ENCODE results near the gene EFNB1.

Gene EFNB1

GRCh38 chrX:68880846-68881552 is 52.2 kb downstream of the EFNB1 start:
- Histone ChIP-seq H3K4me1 (ENCODE audit: control insufficient read depth, insufficient read depth, low read length) (peaks cover 20% of the 10 kb centered on the region), H3K4me3 (ENCODE audit: insufficient read depth, low read depth, low read length) (no peak overlapping the region), H3K27me3 (ENCODE audit: control insufficient read depth, insufficient read depth, low read length, poor library complexity, severe bottlenecking) (no peaks in the 10 kb centered on the region), H3K9me3 (ENCODE audit: control insufficient read depth, low read length) (no peaks in the 10 kb centered on the region), H3K27ac (ENCODE audit: insufficient read depth, low read depth, low read length, poor library complexity, severe bottlenecking) (peak overlapping the region; percentile 26), H3K36me3 (ENCODE audit: control insufficient read depth, insufficient read depth, low read length) (no peaks in the 10 kb centered on the region)
- 6 to 7% methylated on average over 7 to 9 of the region's 9 CpGs for WGBS, 2 experiments

- no peaks in the 10 kb centered on the region for H3K27me3 ChIP-seq (ENCODE audit: control insufficient read depth, insufficient read depth, low read length, poor library complexity, severe bottlenecking)
- WGBS, 2 experiments, result 80 to 91% methylated on average over 5 of the region's 5 CpGs
These were observed 53.1 kb downstream of the EFNB1 start for GRCh38 chrX:68881911-68882310.

DNA sequence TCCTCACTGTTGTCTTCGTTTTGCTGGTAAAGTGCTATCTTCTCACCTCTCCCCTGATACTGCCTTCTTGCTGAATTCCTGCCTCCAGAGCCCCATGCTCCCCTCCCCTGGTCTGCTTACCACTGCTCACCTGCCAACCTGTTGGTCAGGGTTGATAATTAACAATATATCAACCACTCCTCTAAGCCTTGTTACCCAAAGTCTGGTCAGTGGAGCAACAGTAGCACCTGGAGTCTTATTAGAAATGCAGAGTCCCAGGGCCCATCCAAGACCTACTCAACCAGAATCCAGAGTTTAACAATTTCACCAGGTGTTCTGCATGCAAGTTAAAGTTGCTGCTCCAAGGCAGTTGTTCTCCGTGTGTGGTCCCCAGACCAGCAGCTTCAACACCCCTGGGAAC is 55.0 kb downstream of the EFNB1 start:
- Histone ChIP-seq H3K9me3 (ENCODE audit: control insufficient read depth, low read length) (no peaks in the 10 kb centered on the region), H3K27ac (ENCODE audit: insufficient read depth, low read depth, low read length, poor library complexity, severe bottlenecking) (no peak overlapping the region), H3K36me3 (ENCODE audit: control insufficient read depth, insufficient read depth, low read length) (no peaks in the 10 kb centered on the region), H3K4me3 (ENCODE audit: insufficient read depth, low read depth, low read length) (no peak overlapping the region), H3K27me3 (ENCODE audit: control insufficient read depth, insufficient read depth, low read length, poor library complexity, severe bottlenecking) (no peaks in the 10 kb centered on the region), H3K4me1 (ENCODE audit: control insufficient read depth, insufficient read depth, low read length) (peaks cover 20% of the 10 kb centered on the region)
- 68 to 69% methylated on average over 2 of the region's 2 CpGs for WGBS, 2 experiments

More at GRCh38 chrX:68881911-68882310, 53.1 kb downstream of the EFNB1 start:
- no peaks in the 10 kb centered on the region for H3K9me3 ChIP-seq (ENCODE audit: control insufficient read depth, low read length)
- H3K36me3 ChIP-seq (ENCODE audit: control insufficient read depth, insufficient read depth, low read length), result no peaks in the 10 kb centered on the region
- H3K4me3 ChIP-seq (ENCODE audit: insufficient read depth, low read depth, low read length), result no peak overlapping the region
- no peak overlapping the region for H3K27ac ChIP-seq (ENCODE audit: insufficient read depth, low read depth, low read length, poor library complexity, severe bottlenecking)
- H3K4me1 ChIP-seq (ENCODE audit: control insufficient read depth, insufficient read depth, low read length), result peaks cover 20% of the 10 kb centered on the region

DNA sequence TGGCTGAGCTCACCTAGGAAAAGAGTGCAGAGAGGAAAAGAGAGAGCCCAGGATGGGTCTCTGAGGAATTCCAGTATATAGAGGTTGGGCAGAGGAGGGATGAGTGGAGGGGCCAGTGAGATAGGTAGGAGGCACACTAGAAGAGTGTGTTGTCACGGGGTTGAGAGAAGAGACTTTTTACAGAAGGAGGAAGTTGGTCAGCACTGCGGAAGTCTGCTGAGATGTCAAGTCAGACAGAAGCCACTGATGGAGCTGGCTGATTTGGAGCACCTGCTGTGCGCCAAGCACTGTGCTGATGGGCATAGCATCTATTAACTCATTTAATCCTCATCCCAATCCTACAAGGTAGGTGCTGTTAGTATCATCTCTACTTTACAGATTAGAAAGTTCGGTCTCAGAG is 60.4 kb downstream of the EFNB1 start:
- H3K36me3 ChIP-seq (ENCODE audit: control insufficient read depth, insufficient read depth, low read length), result no peaks in the 10 kb centered on the region
- peaks cover 16% of the 10 kb centered on the region for H3K4me1 ChIP-seq (ENCODE audit: control insufficient read depth, insufficient read depth, low read length)
- H3K9me3 ChIP-seq (ENCODE audit: control insufficient read depth, low read length), result no peaks in the 10 kb centered on the region
- no peak overlapping the region for H3K27ac ChIP-seq (ENCODE audit: insufficient read depth, low read depth, low read length, poor library complexity, severe bottlenecking)
- H3K27me3 ChIP-seq (ENCODE audit: control insufficient read depth, insufficient read depth, low read length, poor library complexity, severe bottlenecking), result no peaks in the 10 kb centered on the region
- no peak overlapping the region for H3K4me3 ChIP-seq (ENCODE audit: insufficient read depth, low read depth, low read length)
- WGBS, 2 experiments, result 97 to 98% methylated on average over 4 of the region's 4 CpGs

Data from ectodermal cell (in vitro differentiated cells).